ENCODE results near the gene FOXA1.

GRCh38 chr14:37616853-37617252, 21.8 kb upstream of the FOXA1 start:
- TF ChIP-seq EP300 (IDR thresholded peaks at IDR 0.05) (no peak), POLR2A (IDR thresholded peaks at IDR 0.05) (no peak), POLR2AphosphoS5 (IDR thresholded peaks at IDR 0.05) (no peak)
- TF ChIP-seq, protein P1, sequence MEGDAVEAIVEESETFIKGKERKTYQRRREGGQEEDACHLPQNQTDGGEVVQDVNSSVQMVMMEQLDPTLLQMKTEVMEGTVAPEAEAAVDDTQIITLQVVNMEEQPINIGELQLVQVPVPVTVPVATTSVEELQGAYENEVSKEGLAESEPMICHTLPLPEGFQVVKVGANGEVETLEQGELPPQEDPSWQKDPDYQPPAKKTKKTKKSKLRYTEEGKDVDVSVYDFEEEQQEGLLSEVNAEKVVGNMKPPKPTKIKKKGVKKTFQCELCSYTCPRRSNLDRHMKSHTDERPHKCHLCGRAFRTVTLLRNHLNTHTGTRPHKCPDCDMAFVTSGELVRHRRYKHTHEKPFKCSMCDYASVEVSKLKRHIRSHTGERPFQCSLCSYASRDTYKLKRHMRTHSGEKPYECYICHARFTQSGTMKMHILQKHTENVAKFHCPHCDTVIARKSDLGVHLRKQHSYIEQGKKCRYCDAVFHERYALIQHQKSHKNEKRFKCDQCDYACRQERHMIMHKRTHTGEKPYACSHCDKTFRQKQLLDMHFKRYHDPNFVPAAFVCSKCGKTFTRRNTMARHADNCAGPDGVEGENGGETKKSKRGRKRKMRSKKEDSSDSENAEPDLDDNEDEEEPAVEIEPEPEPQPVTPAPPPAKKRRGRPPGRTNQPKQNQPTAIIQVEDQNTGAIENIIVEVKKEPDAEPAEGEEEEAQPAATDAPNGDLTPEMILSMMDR (IDR thresholded peaks at IDR 0.05): no peak

Data from gastroesophageal sphincter (tissue), 3 donors.